ENCODE data around the gene AGBL2. TPM values are rescaled to one million over a fixed set of nuclear protein-coding genes. Genes with fewer than 3 reads are reported as not detected.
"Not testable (repeated sequence)": the region's sequence is repeated elsewhere in the genome, so short reads cannot be mapped to it uniquely, and the experiment has no call there.

Gene AGBL2
- total RNA-seq, result 1 to 10 TPM; 3.7 to 8.6 TPM

DNA sequence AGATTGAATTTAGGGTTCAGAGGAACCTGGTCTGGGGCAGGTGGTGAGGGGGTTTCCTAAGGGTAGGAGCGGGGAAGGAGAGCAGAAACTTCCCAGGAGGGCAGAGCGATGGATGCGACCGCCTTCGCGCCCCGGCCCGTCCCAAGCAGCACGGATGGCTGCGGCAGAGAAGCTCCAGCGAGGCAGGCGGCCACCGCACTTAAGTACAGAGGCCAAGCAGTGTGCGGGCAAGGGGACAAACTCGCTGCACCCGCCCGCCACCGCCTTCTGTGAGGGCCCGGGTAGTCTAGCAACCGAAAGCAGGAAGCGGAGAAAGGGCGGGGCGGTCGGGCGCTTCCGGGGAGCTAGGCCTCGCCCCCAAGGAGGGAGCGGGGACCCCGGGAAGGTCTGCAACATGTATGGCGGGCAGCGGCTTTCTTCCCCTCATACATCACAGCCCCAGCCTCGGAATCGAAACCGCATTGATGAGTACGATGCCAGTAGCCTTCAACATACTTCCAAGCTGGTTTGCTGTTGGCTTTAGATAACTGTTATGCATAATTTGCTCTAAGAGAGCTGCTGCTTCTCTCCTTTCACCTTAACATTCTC is at the start of gene AGBL2:
AGBL2 (minus strand) TSS at position 288 of the 588 bp plus-strand sequence. CDS start 719 bp downstream, outside the sequence.
- Mint-ChIP-seq H3K36me3 (ENCODE audit: low read depth) (peaks cover 49% of the 10 kb centered on the region), H3K27me3 (no peaks in the 10 kb centered on the region), H3K9me3 (no peaks in the 10 kb centered on the region), H3K27ac (peak within 1 kb of the TSS; percentile 99), H3K4me1 (peaks cover 12% of the 10 kb centered on the region), H3K4me3 (peak within 1 kb of the TSS; percentile 96)
- ATAC-seq (replicated peaks), result peak; percentile 98

DNA sequence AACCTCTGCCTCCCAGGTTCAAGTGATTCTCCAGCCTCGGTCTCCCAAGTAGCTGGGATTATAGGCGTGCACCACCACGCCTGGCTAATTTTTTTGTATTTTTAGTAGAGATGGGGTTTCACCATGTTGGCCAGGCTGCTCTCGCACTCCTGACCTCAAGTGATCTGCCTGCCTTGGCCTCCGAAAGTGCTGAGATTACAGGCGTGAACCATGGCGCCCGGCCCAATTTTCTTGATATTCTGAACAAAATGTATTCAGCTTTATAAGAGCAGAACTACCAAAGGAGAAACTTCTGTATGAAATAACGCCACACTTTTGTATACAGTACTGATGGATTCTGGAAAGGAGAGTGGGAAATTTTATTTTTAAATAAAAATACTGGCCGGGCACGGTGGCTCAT is 44.1 kb upstream of the AGBL2 start:
- peaks cover 100% of the 10 kb centered on the region for H3K36me3 Mint-ChIP-seq (ENCODE audit: low read depth)
- ATAC-seq (replicated peaks), result not testable (repeated sequence)

GRCh38 chr11:47756208-47756607 is 41.0 kb upstream of the AGBL2 start:
- ATAC-seq (replicated peaks), result no peak
- H3K9me3 Mint-ChIP-seq, result no peaks in the 10 kb centered on the region
- H3K4me3 Mint-ChIP-seq, result no peak overlapping the region
- no peaks in the 10 kb centered on the region for H3K27me3 Mint-ChIP-seq
- H3K4me1 Mint-ChIP-seq, result no peaks in the 10 kb centered on the region
- H3K36me3 Mint-ChIP-seq (ENCODE audit: low read depth), result peaks cover 100% of the 10 kb centered on the region
- no peak overlapping the region for H3K27ac Mint-ChIP-seq

More for the DNA sequence above, 44.1 kb upstream of the AGBL2 start:
- H3K27me3 Mint-ChIP-seq, H3K4me1 Mint-ChIP-seq, H3K4me3 Mint-ChIP-seq, H3K9me3 Mint-ChIP-seq, H3K27ac Mint-ChIP-seq: not testable (repeated sequence)

- peaks cover 100% of the 10 kb centered on the region for H3K36me3 Mint-ChIP-seq (ENCODE audit: low read depth)
- no peak overlapping the region for H3K4me3 Mint-ChIP-seq
- ATAC-seq (replicated peaks), result no peak
- H3K27ac Mint-ChIP-seq, result peak overlapping the region; percentile 29
- H3K27me3 Mint-ChIP-seq, result no peaks in the 10 kb centered on the region
- no peaks in the 10 kb centered on the region for H3K9me3 Mint-ChIP-seq
- peaks cover 5% of the 10 kb centered on the region for H3K4me1 Mint-ChIP-seq
Observed at GRCh38 chr11:47750725-47751124, 35.6 kb upstream of the AGBL2 start.

DNA sequence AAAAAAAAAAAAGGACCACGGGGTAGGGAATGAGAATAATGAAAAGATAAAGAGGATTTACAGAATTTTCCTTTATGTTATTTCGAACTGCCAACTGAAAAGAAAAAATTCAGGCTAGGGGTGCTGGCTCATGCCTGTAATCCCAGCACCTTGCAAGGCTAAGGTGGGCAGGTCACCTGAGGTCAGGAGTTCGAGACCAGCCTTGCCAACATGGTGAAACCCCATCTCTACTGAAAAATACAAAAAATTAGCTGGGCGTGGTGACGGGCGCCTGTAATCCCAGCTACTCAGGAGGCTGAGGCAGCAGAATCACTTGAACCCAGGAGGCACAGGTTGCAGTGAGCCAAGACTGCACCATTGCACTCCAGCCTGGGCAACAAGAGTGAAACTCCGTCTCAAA is 27.3 kb upstream of the AGBL2 start:
- not testable (repeated sequence) for ATAC-seq (replicated peaks); H3K4me3 Mint-ChIP-seq; H3K4me1 Mint-ChIP-seq; H3K27ac Mint-ChIP-seq; H3K27me3 Mint-ChIP-seq; H3K9me3 Mint-ChIP-seq
- peaks cover 98% of the 10 kb centered on the region for H3K36me3 Mint-ChIP-seq (ENCODE audit: low read depth)

GRCh38 chr11:47737817-47738216 is 22.6 kb upstream of the AGBL2 start:
- not testable (repeated sequence) for ATAC-seq (replicated peaks); H3K4me1 Mint-ChIP-seq; H3K27ac Mint-ChIP-seq; H3K9me3 Mint-ChIP-seq; H3K27me3 Mint-ChIP-seq; H3K4me3 Mint-ChIP-seq
- H3K36me3 Mint-ChIP-seq (ENCODE audit: low read depth), result peaks cover 98% of the 10 kb centered on the region

- H3K4me1 Mint-ChIP-seq, result peaks cover 6% of the 10 kb centered on the region
- no peak overlapping the region for H3K4me3 Mint-ChIP-seq
- peaks cover 100% of the 10 kb centered on the region for H3K36me3 Mint-ChIP-seq (ENCODE audit: low read depth)
- no peak for ATAC-seq (replicated peaks)
- no peaks in the 10 kb centered on the region for H3K27me3 Mint-ChIP-seq
- H3K27ac Mint-ChIP-seq, result no peak overlapping the region
- no peaks in the 10 kb centered on the region for H3K9me3 Mint-ChIP-seq
Observed at GRCh38 chr11:47732271-47732670, 17.1 kb upstream of the AGBL2 start.

DNA sequence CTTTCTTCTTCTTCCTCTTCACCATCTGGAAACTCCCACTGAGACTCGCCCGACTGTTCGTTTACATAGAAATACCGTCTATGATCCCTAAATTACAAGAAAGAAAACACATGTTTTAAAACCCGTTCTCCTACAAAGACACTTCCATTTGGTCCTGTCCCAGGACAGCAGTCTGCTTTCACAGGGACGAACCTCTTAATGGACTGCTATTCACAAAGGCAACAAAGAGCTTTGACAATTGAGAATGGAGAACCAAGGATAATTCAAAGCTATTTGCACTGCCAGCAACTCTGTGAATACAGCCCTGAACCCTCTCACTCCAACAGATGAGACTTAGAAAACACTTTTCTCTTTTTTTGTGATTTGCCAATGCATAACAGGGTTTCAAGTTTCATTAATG is 16.3 kb upstream of the AGBL2 start:
- no peaks in the 10 kb centered on the region for H3K27me3 Mint-ChIP-seq
- peaks cover 100% of the 10 kb centered on the region for H3K36me3 Mint-ChIP-seq (ENCODE audit: low read depth)
- H3K4me1 Mint-ChIP-seq, result peaks cover 6% of the 10 kb centered on the region
- ATAC-seq (replicated peaks), result no peak
- no peak overlapping the region for H3K4me3 Mint-ChIP-seq
- H3K27ac Mint-ChIP-seq, result no peak overlapping the region
- H3K9me3 Mint-ChIP-seq, result no peaks in the 10 kb centered on the region

- peaks cover 98% of the 10 kb centered on the region for H3K36me3 Mint-ChIP-seq (ENCODE audit: low read depth)
- H3K27ac Mint-ChIP-seq, result no peak overlapping the region
- H3K4me1 Mint-ChIP-seq, result peaks cover 6% of the 10 kb centered on the region
- H3K9me3 Mint-ChIP-seq, result no peaks in the 10 kb centered on the region
- ATAC-seq (replicated peaks), result no peak
- no peaks in the 10 kb centered on the region for H3K27me3 Mint-ChIP-seq
- no peak overlapping the region for H3K4me3 Mint-ChIP-seq
Observed at GRCh38 chr11:47726878-47727514, 11.8 kb upstream of the AGBL2 start.

DNA sequence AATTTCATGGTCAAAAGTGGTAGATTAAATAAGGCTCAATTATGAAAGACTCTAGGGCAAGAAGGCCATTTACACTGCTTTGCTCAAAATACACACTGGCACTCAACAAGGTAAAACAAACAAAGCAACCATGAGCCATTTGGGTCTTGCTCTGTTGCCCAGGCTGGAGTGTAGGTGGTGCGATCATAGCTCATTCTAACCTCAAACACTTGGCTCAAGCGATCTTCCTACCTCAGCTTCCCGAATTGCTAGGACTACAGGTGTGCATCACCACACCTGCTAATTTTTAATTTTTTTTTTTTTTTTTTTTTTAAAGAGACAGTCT is 10.9 kb upstream of the AGBL2 start:
- no peak for ATAC-seq (replicated peaks)
- H3K36me3 Mint-ChIP-seq (ENCODE audit: low read depth), result peaks cover 98% of the 10 kb centered on the region
- no peak overlapping the region for H3K4me3 Mint-ChIP-seq
- no peaks in the 10 kb centered on the region for H3K4me1 Mint-ChIP-seq
- H3K9me3 Mint-ChIP-seq, result no peaks in the 10 kb centered on the region
- H3K27ac Mint-ChIP-seq, result no peak overlapping the region
- no peaks in the 10 kb centered on the region for H3K27me3 Mint-ChIP-seq

GRCh38 chr11:47725442-47726117 is 10.4 kb upstream of the AGBL2 start:
- H3K4me3 Mint-ChIP-seq, result no peak overlapping the region

GRCh38 chr11:47724041-47724729 is 9.0 kb upstream of the AGBL2 start:
- Mint-ChIP-seq H3K27me3 (no peaks in the 10 kb centered on the region), H3K36me3 (ENCODE audit: low read depth) (peaks cover 98% of the 10 kb centered on the region), H3K4me3 (no peak overlapping the region), H3K27ac (peak overlapping the region; percentile 28), H3K9me3 (no peaks in the 10 kb centered on the region), H3K4me1 (no peaks in the 10 kb centered on the region)
- no peak for ATAC-seq (replicated peaks)

More at GRCh38 chr11:47725442-47726117, 10.4 kb upstream of the AGBL2 start:
- Mint-ChIP-seq H3K36me3 (ENCODE audit: low read depth) (peaks cover 98% of the 10 kb centered on the region), H3K27me3 (no peaks in the 10 kb centered on the region), H3K27ac (no peak overlapping the region), H3K9me3 (no peaks in the 10 kb centered on the region), H3K4me1 (no peaks in the 10 kb centered on the region)
- no peak for ATAC-seq (replicated peaks)

DNA sequence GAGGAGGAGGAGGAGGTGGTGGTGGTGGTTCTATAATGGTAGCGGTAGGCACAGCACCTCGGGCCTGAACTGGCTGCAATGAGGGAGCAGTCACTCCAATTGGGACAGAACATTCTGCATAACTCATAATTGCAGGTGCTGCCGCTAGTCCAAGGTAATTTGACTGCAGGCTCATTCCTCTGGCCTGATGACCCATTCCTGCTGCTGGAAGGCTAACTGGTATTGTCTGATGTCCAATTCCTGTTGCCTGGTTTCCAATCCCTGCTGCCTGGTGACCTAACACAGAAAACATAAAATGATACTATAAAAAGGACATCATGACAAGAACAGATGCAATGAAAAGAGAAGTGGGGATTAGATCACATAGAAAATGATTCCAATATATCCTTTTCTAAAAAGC is 7.9 kb upstream of the AGBL2 start:
- peaks cover 97% of the 10 kb centered on the region for H3K36me3 Mint-ChIP-seq (ENCODE audit: low read depth)

DNA sequence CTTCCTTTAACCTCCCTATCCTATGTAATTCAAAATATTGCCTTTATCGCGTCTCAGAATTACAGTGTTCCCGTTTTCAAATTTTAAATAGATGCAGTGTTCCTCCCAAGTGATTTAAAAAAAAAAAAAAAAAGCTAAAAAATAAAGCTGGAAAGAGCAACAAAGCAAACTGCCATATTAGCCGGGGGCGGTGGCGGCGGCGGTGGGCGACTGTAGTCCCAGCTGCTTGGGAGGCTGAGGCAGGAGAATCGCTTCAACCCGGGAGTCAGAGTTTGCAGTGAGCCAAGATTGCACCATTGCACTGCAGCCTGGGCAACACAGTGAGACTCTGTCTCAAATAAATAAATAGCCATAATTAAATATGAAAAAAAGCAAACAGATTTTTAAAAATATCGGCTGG is 5.5 kb upstream of the AGBL2 start:
- ATAC-seq (replicated peaks), result no peak
- Mint-ChIP-seq H3K9me3 (no peaks in the 10 kb centered on the region), H3K4me3 (no peak overlapping the region), H3K36me3 (ENCODE audit: low read depth) (peaks cover 94% of the 10 kb centered on the region), H3K27me3 (no peaks in the 10 kb centered on the region), H3K27ac (no peak overlapping the region), H3K4me1 (no peaks in the 10 kb centered on the region)

More for the DNA sequence above, 7.9 kb upstream of the AGBL2 start:
- no peaks in the 10 kb centered on the region for H3K4me1 Mint-ChIP-seq
- ATAC-seq (replicated peaks), result no peak
- H3K9me3 Mint-ChIP-seq, result no peaks in the 10 kb centered on the region
- H3K27me3 Mint-ChIP-seq, result no peaks in the 10 kb centered on the region
- no peak overlapping the region for H3K27ac Mint-ChIP-seq
- no peak overlapping the region for H3K4me3 Mint-ChIP-seq

DNA sequence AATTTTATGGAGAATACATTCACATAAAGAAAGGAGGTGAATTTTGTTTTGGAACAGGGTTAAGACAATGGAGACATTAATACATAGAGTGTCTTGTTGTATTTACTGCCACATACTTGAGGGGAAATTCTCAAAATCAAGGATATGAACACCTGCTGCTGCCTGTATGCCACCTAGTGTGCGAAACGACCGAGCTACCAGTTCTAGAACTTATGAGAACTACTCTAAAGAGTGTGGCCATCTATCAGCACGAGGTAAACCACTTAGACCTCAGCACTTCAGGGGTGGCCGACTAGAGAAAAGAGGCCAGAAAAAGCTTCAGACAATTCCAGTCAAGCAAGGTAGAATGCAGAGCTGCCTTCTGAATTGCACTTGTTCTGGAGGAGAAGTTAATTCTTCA is 1.5 kb upstream of the AGBL2 start:
- ATAC-seq (replicated peaks), result no peak
- peaks cover 64% of the 10 kb centered on the region for H3K36me3 Mint-ChIP-seq (ENCODE audit: low read depth)

More for the DNA sequence above, 1.5 kb upstream of the AGBL2 start:
- H3K9me3 Mint-ChIP-seq, result no peaks in the 10 kb centered on the region
- H3K27me3 Mint-ChIP-seq, result no peaks in the 10 kb centered on the region
- peak overlapping the region; percentile 45 for H3K27ac Mint-ChIP-seq
- peak overlapping the region; percentile 21 for H3K4me3 Mint-ChIP-seq
- H3K4me1 Mint-ChIP-seq, result peaks cover 6% of the 10 kb centered on the region
